ENCODE data around the gene GPC1.
A peak's percentile ranks its signal among the peaks of the same experiment; 100 is the strongest.

The GPC1 gene

GRCh38 chr2:240469740-240470139 lies 34.3 kb downstream of the GPC1 start:
- Histone ChIP-seq H3K4me3 (no peak overlapping the region), H3K27ac (no peak overlapping the region)
- no peak for DNase-seq (ENCODE audit: low spot score)
- no peak for TF ChIP-seq CTCF (IDR thresholded peaks at IDR 0.05)

GRCh38 chr2:240472078-240472790 lies 36.8 kb downstream of the GPC1 start:
- TF ChIP-seq CTCF (IDR thresholded peaks at IDR 0.05), result no peak
- Histone ChIP-seq H3K27ac (no peak overlapping the region), H3K4me3 (no peak overlapping the region)
- no peak for DNase-seq (ENCODE audit: low spot score)

- TF ChIP-seq CTCF (IDR thresholded peaks at IDR 0.05), result no peak
- no peak for DNase-seq (ENCODE audit: low spot score)
Measured at GRCh38 chr2:240473211-240473610, 37.7 kb downstream of the GPC1 start.

GRCh38 chr2:240477916-240478315 lies 42.5 kb downstream of the GPC1 start:
- H3K4me3 ChIP-seq, result no peak overlapping the region
- no peak overlapping the region for H3K27ac ChIP-seq
- no peak for TF ChIP-seq CTCF (IDR thresholded peaks at IDR 0.05)
- DNase-seq (ENCODE audit: low spot score), result no peak

More at GRCh38 chr2:240473211-240473610, 37.7 kb downstream of the GPC1 start:
- no peak overlapping the region for H3K27ac ChIP-seq
- no peak overlapping the region for H3K4me3 ChIP-seq

GRCh38 chr2:240478346-240479110 lies 43.1 kb downstream of the GPC1 start:
- H3K27ac ChIP-seq, result no peak overlapping the region
- peak; percentile 46 for DNase-seq (ENCODE audit: low spot score)
- H3K4me3 ChIP-seq, result no peak overlapping the region
- no peak for TF ChIP-seq CTCF (IDR thresholded peaks at IDR 0.05)

GRCh38 chr2:240479111-240479501 lies 43.6 kb downstream of the GPC1 start:
- Histone ChIP-seq H3K27ac (no peak overlapping the region), H3K4me3 (no peak overlapping the region)
- DNase-seq (ENCODE audit: low spot score), result no peak
- TF ChIP-seq CTCF (IDR thresholded peaks at IDR 0.05), result no peak

All from coronary artery (tissue), 2 donors.